Calu3 (cell line): ENCODE measurements around the gene ATP6V0A1. TPM values are rescaled to one million over a fixed set of nuclear protein-coding genes. Genes with fewer than 3 reads are reported as not detected.

ENCODE experiments used
- BruUV-seq: library from RNA; stranded (reverse); fragments of 400-500 nt; replicated peaks from 2 replicates; lab custom pipeline; 2021; lab: Mats Ljungman, UMichigan
- CTCF ChIA-PET: fragments of 300-600 bp; sonication (Branson Sonifier 250); formaldehyde crosslinking; loops from one replicate; lab custom pipeline; 2022; ENCODE audit warnings: antibody characterized with exemption; lab: Charles Lee
- DNase-seq: peaks from one replicate; pipeline ENCODE4 v3.0.0; 2022
- H3K27ac Mint-ChIP-seq: one replicate; pipeline ENCODE4 v1.8.0; 2022; ENCODE audit warnings: mixed read lengths; ENCODE audit not compliant: unreplicated experiment
- H3K27me3 Mint-ChIP-seq: one replicate; pipeline ENCODE4 v1.8.0; 2022; ENCODE audit warnings: mixed read lengths; ENCODE audit not compliant: unreplicated experiment
- H3K36me3 Mint-ChIP-seq: one replicate; pipeline ENCODE4 v1.8.0; 2022; ENCODE audit warnings: mild to moderate bottlenecking, moderate library complexity, mixed read lengths; ENCODE audit not compliant: insufficient read depth, unreplicated experiment
- H3K4me1 Mint-ChIP-seq: one replicate; pipeline ENCODE4 v1.8.0; 2022; ENCODE audit warnings: mild to moderate bottlenecking, low read depth, mixed read lengths; ENCODE audit not compliant: unreplicated experiment
- H3K4me3 Mint-ChIP-seq: one replicate; pipeline ENCODE4 v1.8.0; 2022; ENCODE audit warnings: mild to moderate bottlenecking, low read depth, moderate library complexity, mixed read lengths; ENCODE audit not compliant: unreplicated experiment
- H3K9me3 Mint-ChIP-seq: one replicate; pipeline ENCODE4 v1.8.0; 2022; ENCODE audit warnings: low read depth, mixed read lengths; ENCODE audit not compliant: unreplicated experiment
- intact Hi-C: fragments of 100-400 bp; cut with micrococcal nuclease; formaldehyde crosslinking; loops from one replicate; pipeline ENCODE4 v1.10.0; 2022; ENCODE audit not compliant: unreplicated experiment
- total RNA-seq: library from RNA; stranded (reverse); gene quantifications from 2 replicates; pipeline ENCODE4 v1.2.3, GENCODE V29; 2022
- TF ChIP-seq, protein P1 (sequence below): fragments of 200-600 bp; IDR thresholded peaks from one replicate; pipeline ENCODE4 v1.8.0; 2022; ENCODE audit warnings: antibody characterized with exemption; ENCODE audit not compliant: unreplicated experiment

ATP6V0A1 gene
- total RNA-seq, 1 experiment from 2014 or later = 141 TPM

DNA sequence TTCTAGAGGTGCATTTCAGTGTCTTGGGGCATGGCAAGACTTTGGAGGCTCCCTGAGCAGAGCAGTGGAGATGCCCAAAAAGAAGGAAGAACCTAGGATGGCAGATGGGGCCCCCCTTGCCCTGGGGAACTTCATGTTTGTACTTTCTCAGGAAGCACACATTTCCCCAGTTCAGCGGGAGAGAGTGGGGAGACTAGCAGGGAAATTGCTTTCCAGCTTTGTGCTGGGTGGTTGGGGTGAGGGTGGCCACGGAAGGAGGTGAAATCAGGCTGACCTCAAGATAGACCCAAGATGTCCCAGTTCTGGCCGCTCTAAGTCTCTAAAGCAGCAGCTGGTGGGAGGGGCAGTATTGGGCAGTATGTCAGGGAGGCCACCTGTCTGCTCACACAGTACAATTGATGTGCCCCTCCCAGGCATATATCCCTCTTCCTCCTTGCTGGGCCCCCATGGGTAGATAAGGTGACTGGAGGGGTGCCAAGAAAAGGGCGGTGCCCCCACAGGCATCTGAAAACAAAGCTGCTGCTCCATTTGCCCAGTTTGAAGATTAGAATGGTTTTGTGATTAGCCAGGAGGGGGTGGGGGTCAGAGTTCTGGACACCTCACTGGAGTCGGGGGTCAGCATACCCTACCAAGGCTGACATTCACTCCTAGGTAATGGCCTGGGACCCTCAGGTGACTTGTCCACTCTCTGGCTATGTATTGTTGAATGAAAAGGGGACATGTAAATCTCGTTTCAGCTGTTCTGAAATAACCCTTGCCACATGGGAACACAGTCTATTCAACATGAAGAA lies 60.3 kb downstream of the ATP6V0A1 start:
- intact Hi-C loops = loop anchor here (2.0 kb wide), 1 partner anchor 90 kb away; no protein-coding TSS in a partner anchor
- DNase-seq = peak; percentile 93
- no TSS peak for BruUV-seq
- Mint-ChIP-seq H3K9me3 (no peaks in the 10 kb centered on the region), H3K4me1 (peaks cover 51% of the 10 kb centered on the region), H3K27ac (peak overlapping the region; percentile 95), H3K27me3 (no peaks in the 10 kb centered on the region), H3K36me3 (peaks cover 82% of the 10 kb centered on the region), H3K4me3 (peak overlapping the region; percentile 62)
- TF ChIP-seq, protein P1, sequence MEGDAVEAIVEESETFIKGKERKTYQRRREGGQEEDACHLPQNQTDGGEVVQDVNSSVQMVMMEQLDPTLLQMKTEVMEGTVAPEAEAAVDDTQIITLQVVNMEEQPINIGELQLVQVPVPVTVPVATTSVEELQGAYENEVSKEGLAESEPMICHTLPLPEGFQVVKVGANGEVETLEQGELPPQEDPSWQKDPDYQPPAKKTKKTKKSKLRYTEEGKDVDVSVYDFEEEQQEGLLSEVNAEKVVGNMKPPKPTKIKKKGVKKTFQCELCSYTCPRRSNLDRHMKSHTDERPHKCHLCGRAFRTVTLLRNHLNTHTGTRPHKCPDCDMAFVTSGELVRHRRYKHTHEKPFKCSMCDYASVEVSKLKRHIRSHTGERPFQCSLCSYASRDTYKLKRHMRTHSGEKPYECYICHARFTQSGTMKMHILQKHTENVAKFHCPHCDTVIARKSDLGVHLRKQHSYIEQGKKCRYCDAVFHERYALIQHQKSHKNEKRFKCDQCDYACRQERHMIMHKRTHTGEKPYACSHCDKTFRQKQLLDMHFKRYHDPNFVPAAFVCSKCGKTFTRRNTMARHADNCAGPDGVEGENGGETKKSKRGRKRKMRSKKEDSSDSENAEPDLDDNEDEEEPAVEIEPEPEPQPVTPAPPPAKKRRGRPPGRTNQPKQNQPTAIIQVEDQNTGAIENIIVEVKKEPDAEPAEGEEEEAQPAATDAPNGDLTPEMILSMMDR = no peak
- CTCF ChIA-PET = interaction anchor here (0.6 to 3.4 kb wide), 19 partner anchors 8 to 463 kb away, joined by 3 to 65 read pairs (median 6); partner anchors contain the start of genes CAVIN1 and TUBG1

DNA sequence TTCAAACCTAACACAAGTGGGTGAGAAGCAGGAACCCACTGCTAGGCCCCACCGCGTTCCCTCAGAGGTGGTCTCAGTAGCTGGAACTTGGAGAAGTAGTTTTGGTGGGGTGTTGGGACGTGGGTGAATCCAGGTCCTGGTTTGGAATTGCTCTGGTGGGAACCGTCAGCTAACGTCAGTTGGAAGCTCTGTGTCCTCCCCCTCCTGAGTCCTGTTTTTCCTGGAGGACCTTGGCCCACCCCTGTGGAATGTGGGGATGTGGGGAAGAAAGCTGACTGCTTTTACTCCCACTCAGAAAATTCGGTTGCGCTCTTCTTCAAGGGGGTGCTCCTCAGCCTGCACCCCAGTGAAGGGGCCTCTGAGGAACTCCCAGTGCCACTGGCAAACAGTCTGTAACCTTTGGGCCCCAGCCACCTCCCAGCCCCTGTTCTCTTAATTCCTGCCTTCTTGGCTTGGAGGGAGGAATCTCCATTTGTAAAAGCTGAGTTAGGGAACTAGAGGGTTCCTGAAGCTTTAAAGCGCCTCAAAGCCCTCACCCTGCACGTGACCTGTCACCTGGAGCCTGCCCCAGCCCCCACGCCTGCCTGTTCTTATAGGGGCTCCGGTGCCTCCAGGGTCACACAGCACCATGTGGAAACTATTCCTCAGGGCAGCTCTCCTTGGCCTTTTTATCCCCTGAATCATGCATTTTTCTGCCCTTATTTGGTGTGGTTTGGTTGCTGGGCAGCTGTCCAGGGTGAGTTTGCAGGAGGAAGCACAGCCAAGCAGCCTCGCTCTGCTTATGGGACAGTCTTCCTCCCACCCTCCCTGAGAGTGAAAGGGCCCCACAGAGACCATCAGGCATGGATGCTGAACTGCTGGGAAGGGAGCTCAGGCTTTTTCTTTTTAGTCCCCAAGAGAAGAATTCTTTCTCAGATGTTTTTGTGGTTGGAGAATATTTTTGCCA lies 61.1 kb downstream of the ATP6V0A1 start:
- Mint-ChIP-seq H3K9me3 (no peaks in the 10 kb centered on the region), H3K36me3 (peaks cover 73% of the 10 kb centered on the region), H3K4me3 (peak overlapping the region; percentile 62), H3K27ac (peak overlapping the region; percentile 95), H3K4me1 (peaks cover 51% of the 10 kb centered on the region), H3K27me3 (no peaks in the 10 kb centered on the region)
- BruUV-seq = no TSS peak
- intact Hi-C loops = loop anchor here (2.0 kb wide), 1 partner anchor 91 kb away; no protein-coding TSS in a partner anchor
- DNase-seq = peak; percentile 91
- CTCF ChIA-PET = interaction anchor here (0.5 to 3.4 kb wide), 20 partner anchors 7 to 414 kb away, joined by 3 to 65 read pairs (median 4); partner anchors contain the start of genes CAVIN1, STAT3 and TUBG1
- TF ChIP-seq, protein P1 = no peak

DNA sequence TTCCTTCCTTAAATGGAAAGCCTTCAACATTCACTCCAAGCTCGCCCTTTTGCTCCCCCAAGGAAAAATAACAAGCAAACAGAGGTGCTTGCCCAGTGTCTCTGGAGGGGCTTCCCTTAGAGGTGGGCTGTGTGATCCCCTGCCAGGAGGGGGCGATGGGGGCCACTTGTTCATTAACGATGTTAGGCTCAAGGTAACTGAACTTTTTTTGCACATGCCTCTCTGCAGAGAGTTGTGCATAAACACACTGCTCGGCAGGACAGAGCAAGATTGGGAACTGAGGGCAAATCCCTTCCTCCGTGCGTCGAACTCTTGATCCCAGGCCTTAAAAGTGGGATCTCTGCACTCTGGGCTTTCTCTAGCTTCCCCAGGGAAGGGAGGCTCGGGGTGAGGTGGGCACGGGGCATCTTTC lies 61.9 kb downstream of the ATP6V0A1 start:
- H3K36me3 Mint-ChIP-seq = peaks cover 75% of the 10 kb centered on the region
- H3K4me3 Mint-ChIP-seq = peak overlapping the region; percentile 62
- peak overlapping the region; percentile 95 for H3K27ac Mint-ChIP-seq
- TF ChIP-seq, protein P1 = peak; percentile 74
- DNase-seq = peak; percentile 57
- no peaks in the 10 kb centered on the region for H3K9me3 Mint-ChIP-seq
- intact Hi-C loops = no loop called here
- H3K4me1 Mint-ChIP-seq = peaks cover 58% of the 10 kb centered on the region
- BruUV-seq = TSS peak; percentile 54
- no peaks in the 10 kb centered on the region for H3K27me3 Mint-ChIP-seq
- CTCF ChIA-PET = interaction anchor here (0.5 to 3.4 kb wide), 11 partner anchors 12 to 503 kb away, joined by 3 to 19 read pairs (median 3); partner anchors contain the start of gene STAT3

DNA sequence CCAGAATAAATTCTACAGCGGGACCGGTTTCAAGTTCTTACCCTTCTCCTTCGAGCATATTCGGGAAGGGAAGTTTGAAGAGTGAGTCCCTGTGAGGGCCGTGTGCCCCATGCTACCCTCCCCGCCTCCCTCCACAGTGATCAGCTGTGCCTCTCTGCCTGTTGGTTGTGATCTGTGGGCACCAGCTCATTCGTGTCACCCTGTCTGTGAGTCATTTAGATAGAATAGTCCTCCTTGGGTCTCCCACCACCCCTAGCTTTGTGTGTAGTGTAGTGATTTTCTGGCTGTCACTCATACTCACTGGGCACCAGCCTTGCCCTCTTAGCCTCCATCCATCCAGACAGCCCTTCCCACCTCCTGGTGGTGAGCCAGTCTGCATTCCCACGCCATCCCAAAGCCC lies 62.4 kb downstream of the ATP6V0A1 start:
- Mint-ChIP-seq H3K36me3 (peaks cover 75% of the 10 kb centered on the region), H3K27me3 (no peaks in the 10 kb centered on the region), H3K27ac (peak overlapping the region; percentile 95), H3K4me1 (peaks cover 58% of the 10 kb centered on the region), H3K9me3 (no peaks in the 10 kb centered on the region), H3K4me3 (no peak overlapping the region)
- CTCF ChIA-PET = interaction anchor here (1.0 to 1.3 kb wide), 3 partner anchors 61 to 503 kb away, joined by 3 read pairs; no protein-coding TSS in a partner anchor
- intact Hi-C loops = no loop called here
- BruUV-seq = no TSS peak
- DNase-seq = no peak
- TF ChIP-seq, protein P1 = no peak
